BLaER1 (cell line): ENCODE data around the gene LCORL.

Experiments used
- H3K27ac ChIP-seq: shearing (Covaris generic); formaldehyde crosslinking; 2 replicates; pipeline ENCODE4 v1.8.1; 2022
- H3K27me3 ChIP-seq: shearing (Covaris generic); formaldehyde crosslinking; 2 replicates; pipeline ENCODE4 v1.8.1; 2022
- H3K36me3 ChIP-seq: shearing (Covaris generic); formaldehyde crosslinking; 2 replicates; pipeline ENCODE4 v1.8.1; 2022
- H3K4me1 ChIP-seq: shearing (Covaris generic); formaldehyde crosslinking; 2 replicates; pipeline ENCODE4 v1.8.1; 2022
- H3K4me2 ChIP-seq: shearing (Covaris generic); formaldehyde crosslinking; 2 replicates; pipeline ENCODE4 v1.8.1; 2022
- H3K4me3 ChIP-seq: shearing (Covaris generic); formaldehyde crosslinking; 2 replicates; pipeline ENCODE4 v1.8.1; 2022
- H3K9ac ChIP-seq: shearing (Covaris generic); formaldehyde crosslinking; 2 replicates; pipeline ENCODE4 v1.8.1; 2022
- H3K9me3 ChIP-seq: shearing (Covaris generic); formaldehyde crosslinking; 2 replicates; pipeline ENCODE4 v1.8.1; 2022
- H4K20me1 ChIP-seq: shearing (Covaris generic); formaldehyde crosslinking; 2 replicates; pipeline ENCODE4 v1.8.1; 2022
- Cebpa-rat ChIP-seq: shearing (Covaris generic); IDR thresholded peaks from 2 replicates; pipeline ENCODE4 v1.8.1; 2022

Gene LCORL

GRCh38 chr4:17911608-17912007, 109.9 kb downstream of the LCORL start:
- no peaks in the 10 kb centered on the region for H3K27me3 ChIP-seq
- no peak overlapping the region for H3K9ac ChIP-seq
- no peaks in the 10 kb centered on the region for H3K4me1 ChIP-seq
- H3K36me3 ChIP-seq: peaks cover 49% of the 10 kb centered on the region
- H3K27ac ChIP-seq: no peak overlapping the region
- no peaks in the 10 kb centered on the region; the same call in 1 of the 2 replicates for H4K20me1 ChIP-seq
- TF ChIP-seq Cebpa-rat: no peak
- no peak overlapping the region for H3K4me3 ChIP-seq
- H3K9me3 ChIP-seq: 0 out of 2 replicates have a peak, but pooled peaks cover under 1% of the 10 kb centered on the region
- no peak overlapping the region for H3K4me2 ChIP-seq

GRCh38 chr4:17898553-17899055, 123.0 kb downstream of the LCORL start:
- no peaks in the 10 kb centered on the region for H3K4me1 ChIP-seq
- peaks cover 15% of the 10 kb centered on the region; the same call in 1 of the 2 replicates for H3K36me3 ChIP-seq
- TF ChIP-seq Cebpa-rat: no peak
- no peaks in the 10 kb centered on the region for H4K20me1 ChIP-seq
- H3K9ac ChIP-seq: no peak overlapping the region
- no peak overlapping the region for H3K27ac ChIP-seq
- no peaks in the 10 kb centered on the region for H3K27me3 ChIP-seq
- no peaks in the 10 kb centered on the region for H3K9me3 ChIP-seq
- H3K4me2 ChIP-seq: no peak overlapping the region
- no peak overlapping the region for H3K4me3 ChIP-seq

GRCh38 chr4:17895481-17895880, 126.1 kb downstream of the LCORL start:
- Histone ChIP-seq H3K9me3 (no peaks in the 10 kb centered on the region), H3K36me3 (peaks cover 15% of the 10 kb centered on the region; the same call in 1 of the 2 replicates), H3K4me2 (no peak overlapping the region), H3K4me3 (no peak overlapping the region), H3K4me1 (no peaks in the 10 kb centered on the region), H3K27me3 (no peaks in the 10 kb centered on the region), H3K9ac (no peak overlapping the region), H4K20me1 (no peaks in the 10 kb centered on the region), H3K27ac (no peak overlapping the region)
- no peak for TF ChIP-seq Cebpa-rat

- TF ChIP-seq Cebpa-rat: no peak
- Histone ChIP-seq H3K36me3 (peaks cover 13% of the 10 kb centered on the region; the same call in 1 of the 2 replicates), H4K20me1 (no peaks in the 10 kb centered on the region), H3K27ac (no peak overlapping the region), H3K9ac (no peak overlapping the region), H3K9me3 (no peaks in the 10 kb centered on the region), H3K4me3 (no peak overlapping the region), H3K4me1 (no peaks in the 10 kb centered on the region), H3K27me3 (no peaks in the 10 kb centered on the region), H3K4me2 (no peak overlapping the region)
Measured at GRCh38 chr4:17894421-17894820, 127.1 kb downstream of the LCORL start.

- no peak overlapping the region for H3K4me2 ChIP-seq
Measured at GRCh38 chr4:17889692-17890091, 131.9 kb downstream of the LCORL start.

GRCh38 chr4:17884511-17884910, 137.0 kb downstream of the LCORL start:
- Histone ChIP-seq H3K27ac (no peak overlapping the region), H3K9ac (no peak overlapping the region)

More at GRCh38 chr4:17889692-17890091, 131.9 kb downstream of the LCORL start:
- Histone ChIP-seq H3K27ac (no peak overlapping the region), H3K9ac (no peak overlapping the region), H3K4me1 (no peaks in the 10 kb centered on the region), H3K4me3 (no peak overlapping the region), H3K9me3 (no peaks in the 10 kb centered on the region), H3K27me3 (no peaks in the 10 kb centered on the region), H4K20me1 (no peaks in the 10 kb centered on the region), H3K36me3 (peaks cover 3% of the 10 kb centered on the region)
- no peak for TF ChIP-seq Cebpa-rat

GRCh38 chr4:17884063-17884462, 137.5 kb downstream of the LCORL start:
- Histone ChIP-seq H3K4me2 (no peak overlapping the region), H3K27ac (no peak overlapping the region)

More at GRCh38 chr4:17884511-17884910, 137.0 kb downstream of the LCORL start:
- peaks cover 16% of the 10 kb centered on the region for H3K36me3 ChIP-seq
- H4K20me1 ChIP-seq: no peaks in the 10 kb centered on the region
- H3K4me2 ChIP-seq: no peak overlapping the region
- no peaks in the 10 kb centered on the region for H3K9me3 ChIP-seq
- no peaks in the 10 kb centered on the region for H3K27me3 ChIP-seq
- no peak for TF ChIP-seq Cebpa-rat
- no peak overlapping the region for H3K4me3 ChIP-seq
- no peaks in the 10 kb centered on the region for H3K4me1 ChIP-seq

GRCh38 chr4:17877661-17878060, 143.9 kb downstream of the LCORL start:
- Histone ChIP-seq H3K4me1 (no peaks in the 10 kb centered on the region), H3K27me3 (no peaks in the 10 kb centered on the region), H3K9me3 (no peaks in the 10 kb centered on the region), H3K36me3 (no peaks in the 10 kb centered on the region), H3K4me3 (no peak overlapping the region), H3K4me2 (no peak overlapping the region), H3K27ac (no peak overlapping the region), H4K20me1 (no peaks in the 10 kb centered on the region), H3K9ac (no peak overlapping the region)
- no peak for TF ChIP-seq Cebpa-rat

More at GRCh38 chr4:17884063-17884462, 137.5 kb downstream of the LCORL start:
- H3K36me3 ChIP-seq: peaks cover 16% of the 10 kb centered on the region
- no peaks in the 10 kb centered on the region for H3K9me3 ChIP-seq
- H3K27me3 ChIP-seq: no peaks in the 10 kb centered on the region
- no peak overlapping the region for H3K9ac ChIP-seq
- no peak for TF ChIP-seq Cebpa-rat
- no peak overlapping the region for H3K4me3 ChIP-seq
- no peaks in the 10 kb centered on the region for H3K4me1 ChIP-seq
- no peaks in the 10 kb centered on the region for H4K20me1 ChIP-seq

- Histone ChIP-seq H3K9me3 (no peaks in the 10 kb centered on the region), H3K36me3 (no peaks in the 10 kb centered on the region), H3K27me3 (no peaks in the 10 kb centered on the region), H3K4me2 (no peak overlapping the region), H4K20me1 (no peaks in the 10 kb centered on the region), H3K9ac (no peak overlapping the region), H3K27ac (no peak overlapping the region), H3K4me1 (no peaks in the 10 kb centered on the region), H3K4me3 (no peak overlapping the region)
- TF ChIP-seq Cebpa-rat: no peak
Measured at GRCh38 chr4:17876943-17877342, 144.6 kb downstream of the LCORL start.

- H3K4me2 ChIP-seq: no peak overlapping the region
- no peaks in the 10 kb centered on the region for H3K9me3 ChIP-seq
- H3K4me1 ChIP-seq: no peaks in the 10 kb centered on the region
- H3K27me3 ChIP-seq: no peaks in the 10 kb centered on the region
- no peak overlapping the region for H3K9ac ChIP-seq
- no peak overlapping the region for H3K4me3 ChIP-seq
- no peak overlapping the region for H3K27ac ChIP-seq
- H4K20me1 ChIP-seq: no peaks in the 10 kb centered on the region
- no peaks in the 10 kb centered on the region for H3K36me3 ChIP-seq
- no peak for TF ChIP-seq Cebpa-rat
Measured at GRCh38 chr4:17875402-17876070, 146.0 kb downstream of the LCORL start.
